Measurements from ENCODE around the gene HEATR3. TPM values are rescaled to one million over a fixed set of nuclear protein-coding genes. Genes with fewer than 3 reads are reported as not detected.
A peak's percentile ranks its signal among the peaks of the same experiment; 100 is the strongest.

The HEATR3 gene
- total RNA-seq, 1 experiment from 2014 or later, result 24.5 TPM

- DNase-seq, result no peak
- no peaks in the 10 kb centered on the region for H3K27me3 ChIP-seq (ENCODE audit: control insufficient read depth, insufficient read depth, low read length)
- no peak overlapping the region for H3K4me3 ChIP-seq (ENCODE audit: insufficient read depth, low read depth, low read length)
- H3K36me3 ChIP-seq (replicated peaks; ENCODE audit: control insufficient read depth, insufficient read depth, low read length), result no peaks in the 10 kb centered on the region
Observed at GRCh38 chr16:50146479-50147435, 81.0 kb downstream of the HEATR3 start.

GRCh38 chr16:50151322-50151721 lies 85.6 kb downstream of the HEATR3 start:
- Histone ChIP-seq H3K36me3 (replicated peaks; ENCODE audit: control insufficient read depth, insufficient read depth, low read length) (no peaks in the 10 kb centered on the region), H3K27me3 (ENCODE audit: control insufficient read depth, insufficient read depth, low read length) (no peaks in the 10 kb centered on the region), H3K4me3 (ENCODE audit: insufficient read depth, low read depth, low read length) (no peak overlapping the region)
- DNase-seq, result no peak

- Histone ChIP-seq H3K27me3 (ENCODE audit: control insufficient read depth, insufficient read depth, low read length) (no peaks in the 10 kb centered on the region), H3K36me3 (replicated peaks; ENCODE audit: control insufficient read depth, insufficient read depth, low read length) (no peaks in the 10 kb centered on the region), H3K4me3 (ENCODE audit: insufficient read depth, low read depth, low read length) (no peak overlapping the region)
- DNase-seq, result no peak
Observed at GRCh38 chr16:50151756-50152155, 86.0 kb downstream of the HEATR3 start.

- Histone ChIP-seq H3K27me3 (ENCODE audit: control insufficient read depth, insufficient read depth, low read length) (no peaks in the 10 kb centered on the region), H3K36me3 (replicated peaks; ENCODE audit: control insufficient read depth, insufficient read depth, low read length) (no peaks in the 10 kb centered on the region), H3K4me3 (ENCODE audit: insufficient read depth, low read depth, low read length) (peak overlapping the region; percentile 84)
- no peak for DNase-seq
Observed at GRCh38 chr16:50152351-50152806, 86.6 kb downstream of the HEATR3 start.

DNA sequence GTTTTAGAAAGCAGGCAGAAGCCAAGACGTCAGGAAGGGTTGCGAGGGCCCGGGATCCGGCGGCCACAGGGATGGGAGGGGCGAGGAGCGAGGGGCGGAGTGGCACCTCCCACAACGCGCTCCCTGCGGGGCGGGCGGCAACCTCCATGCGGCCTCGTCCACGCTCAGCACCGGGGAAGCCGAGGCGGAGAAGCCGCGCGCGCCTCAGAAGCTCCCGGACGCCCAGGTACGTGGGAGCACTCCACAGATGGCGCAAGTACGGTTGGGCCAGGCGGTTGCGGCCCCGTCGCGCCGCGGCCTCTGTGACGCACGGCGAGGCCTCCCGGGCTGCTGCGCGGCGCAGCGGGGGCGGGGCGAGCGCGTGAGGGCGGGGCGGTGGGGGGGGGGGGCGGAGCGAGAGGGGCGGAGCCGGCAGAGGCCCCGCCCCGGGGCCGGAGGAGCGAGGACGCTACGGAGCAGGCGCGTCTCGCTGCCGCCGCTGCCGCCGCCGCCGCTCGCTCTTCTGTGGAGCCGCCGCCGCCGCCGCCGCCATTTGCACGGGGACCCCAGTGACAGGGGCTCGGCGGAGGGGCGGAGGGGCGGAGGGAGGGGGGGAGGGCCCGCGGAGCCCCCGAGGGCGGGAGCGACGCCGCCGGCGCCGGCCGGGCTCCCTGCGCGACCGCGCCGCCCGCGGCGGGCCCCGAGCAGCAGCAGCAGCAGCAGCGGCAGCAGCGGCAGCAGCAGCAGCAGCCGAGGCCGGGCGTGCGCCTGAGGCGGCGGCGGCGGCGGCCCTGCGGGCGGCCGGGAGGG lies 87.2 kb downstream of the HEATR3 start, which contains the start of gene TENT4B:
Gene TENT4B, plus strand, starts transcription at position 500 of the 789 bp plus-strand sequence. CDS start 316 bp downstream, outside the sequence.
- Histone ChIP-seq H3K36me3 (replicated peaks; ENCODE audit: control insufficient read depth, insufficient read depth, low read length) (no peaks in the 10 kb centered on the region), H3K27me3 (ENCODE audit: control insufficient read depth, insufficient read depth, low read length) (no peaks in the 10 kb centered on the region), H3K4me3 (ENCODE audit: insufficient read depth, low read depth, low read length) (peak within 1 kb of the TSS; percentile 90)
- peak; percentile 99 for DNase-seq

DNA sequence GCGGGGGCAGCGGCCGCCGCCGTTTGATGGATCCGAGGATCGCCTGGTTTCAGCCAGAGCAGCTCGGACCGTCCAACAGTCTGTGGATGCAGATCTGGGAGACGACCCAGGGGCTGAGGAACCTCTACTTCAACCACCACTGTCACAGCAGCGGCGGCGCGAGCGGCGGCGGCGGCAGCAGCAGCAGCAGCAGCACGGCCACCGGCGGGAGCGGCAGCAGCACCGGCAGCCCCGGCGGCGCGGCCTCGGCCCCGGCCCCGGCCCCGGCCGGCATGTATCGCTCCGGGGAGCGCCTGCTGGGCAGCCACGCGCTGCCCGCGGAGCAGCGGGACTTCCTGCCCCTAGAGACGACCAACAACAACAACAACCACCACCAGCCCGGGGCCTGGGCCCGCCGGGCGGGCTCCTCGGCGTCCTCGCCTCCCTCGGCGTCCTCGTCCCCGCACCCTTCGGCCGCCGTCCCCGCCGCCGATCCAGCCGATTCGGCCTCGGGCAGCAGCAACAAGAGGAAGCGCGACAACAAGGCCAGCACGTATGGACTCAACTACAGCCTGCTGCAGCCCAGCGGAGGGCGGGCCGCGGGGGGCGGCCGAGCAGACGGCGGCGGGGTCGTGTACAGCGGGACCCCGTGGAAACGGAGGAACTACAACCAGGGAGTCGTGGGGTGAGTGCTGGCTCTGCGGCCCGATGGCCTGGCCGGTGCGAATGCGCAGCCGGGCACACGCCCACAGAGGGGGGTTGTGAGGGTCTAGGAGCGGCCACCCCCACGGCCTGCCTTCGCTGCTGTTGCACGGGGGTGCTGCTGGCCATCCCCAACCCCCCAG lies 88.0 kb downstream of the HEATR3 start:
- no peaks in the 10 kb centered on the region for H3K27me3 ChIP-seq (ENCODE audit: control insufficient read depth, insufficient read depth, low read length)
- peak; percentile 76 for DNase-seq

GRCh38 chr16:50154420-50154950 lies 88.7 kb downstream of the HEATR3 start:
- Histone ChIP-seq H3K36me3 (replicated peaks; ENCODE audit: control insufficient read depth, insufficient read depth, low read length) (no peaks in the 10 kb centered on the region; the same call in 1 of the 2 replicates), H3K4me3 (ENCODE audit: insufficient read depth, low read depth, low read length) (peak overlapping the region; percentile 90), H3K27me3 (ENCODE audit: control insufficient read depth, insufficient read depth, low read length) (no peaks in the 10 kb centered on the region)
- no peak for DNase-seq

More for the DNA sequence above, 88.0 kb downstream of the HEATR3 start:
- Histone ChIP-seq H3K36me3 (replicated peaks; ENCODE audit: control insufficient read depth, insufficient read depth, low read length) (no peaks in the 10 kb centered on the region; the same call in 1 of the 2 replicates), H3K4me3 (ENCODE audit: insufficient read depth, low read depth, low read length) (peak overlapping the region; percentile 90)

DNA sequence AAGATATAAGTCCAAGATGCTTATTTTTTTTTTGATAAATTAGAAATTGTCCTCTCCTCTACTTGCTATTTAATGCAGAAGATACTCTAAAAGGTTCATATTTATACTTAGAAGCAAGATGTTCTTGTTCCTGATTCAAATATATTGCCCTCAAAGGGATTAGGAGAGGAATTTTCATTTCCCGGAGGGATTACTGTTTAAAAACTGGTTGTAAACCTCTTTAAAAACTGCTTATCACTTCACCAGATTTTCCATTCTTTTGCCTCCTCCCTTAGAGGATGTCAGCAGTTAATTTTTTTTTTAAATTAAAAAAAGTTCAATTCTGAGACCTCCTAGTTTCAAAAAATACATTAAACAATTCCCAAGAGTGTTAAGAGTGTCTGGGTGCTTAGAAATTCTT lies 90.2 kb downstream of the HEATR3 start:
- no peak for DNase-seq
- no peaks in the 10 kb centered on the region; the same call in 1 of the 2 replicates for H3K36me3 ChIP-seq (replicated peaks; ENCODE audit: control insufficient read depth, insufficient read depth, low read length)
- H3K4me3 ChIP-seq (ENCODE audit: insufficient read depth, low read depth, low read length), result no peak overlapping the region
- H3K27me3 ChIP-seq (ENCODE audit: control insufficient read depth, insufficient read depth, low read length), result no peaks in the 10 kb centered on the region

Other genes starting within 250 kb of the HEATR3 start
- gene ZNF423, start 209.9 kb upstream of the HEATR3 start, total RNA-seq (2014; rRNA removed; shearing (Covaris generic)), result 42.9 and 43.6 TPM in 2 replicates
- gene CNEP1R1, start 40.7 kb upstream of the HEATR3 start, total RNA-seq (2014; rRNA removed; shearing (Covaris generic)), result 15.6 and 15.7 TPM in 2 replicates
- gene TENT4B, start 87.3 kb downstream of the HEATR3 start, total RNA-seq (2014; rRNA removed; shearing (Covaris generic)), result 9.7 and 14.6 TPM in 2 replicates
- gene ADCY7, start 200.6 kb downstream of the HEATR3 start, total RNA-seq (2014; rRNA removed; shearing (Covaris generic)), result 2.2 and 2.5 TPM in 2 replicates